Body of pancreas (tissue), 4 donors: ENCODE data around the gene CHRND. TPM values are rescaled to one million over a fixed set of nuclear protein-coding genes. Genes with fewer than 3 reads are reported as not detected.

ENCODE experiments used
- ATAC-seq: fragments of 150-250 bp; one replicate; pipeline ENCODE4 v1.9.1; 2016
- DNase-seq, 4 donors: peaks; one replicate each; pipeline ENCODE4 v3.0.0-alpha.2; 2019
- H3K27ac ChIP-seq, 4 donors: fragments of 200-600 bp; sonication (generic); 1 replicate in 3 of 4; 2 replicates in 1 of 4; pipeline versions ENCODE4 v1.5.1 to v1.6.1; 2016 to 2019; ENCODE audit warnings: mild to moderate bottlenecking in 1 of 4, mixed read lengths in 1 of 4, moderate library complexity in 1 of 4
- H3K27me3 ChIP-seq, 2 donors: fragments of 200-600 bp; sonication (generic); one replicate each; pipeline ENCODE4 v1.6.0; 2016; ENCODE audit warnings: mild to moderate bottlenecking in 1 of 2
- H3K36me3 ChIP-seq, 2 donors: fragments of 200-600 bp; sonication (generic); replicated peaks in 1 of 2; 2 replicates each; pipeline ENCODE4 v1.5.1; 2016; ENCODE audit warnings: low read depth in 2 of 2; ENCODE audit not compliant: insufficient read depth in 1 of 2
- H3K4me1 ChIP-seq: fragments of 200-600 bp; sonication (generic); one replicate; pipeline ENCODE4 v1.6.0; 2016
- H3K4me3 ChIP-seq, 2 donors: fragments of 200-600 bp; sonication (generic); 1 replicate in 1 of 2; 2 replicates in 1 of 2; pipeline ENCODE4 v1.5.1; 2016 to 2019
- H3K9me3 ChIP-seq, 3 donors: fragments of 200-600 bp; sonication (generic); 1 replicate in 2 of 3; 2 replicates in 1 of 3; pipeline ENCODE4 v1.5.1; 2016
- POLR2A ChIP-seq, 3 donors: fragments of 450-650 bp; IDR thresholded peaks; one replicate each; pipeline ENCODE4 v1.6.1; 2016; ENCODE audit warnings: antibody characterized with exemption in 3 of 3, mild to moderate bottlenecking in 2 of 3
- WGBS, 2 donors: methylation state at CpG; one replicate each; pipeline ENCODE4 v1.1.5; 2017; 5-methylcytosine and 5-hydroxymethylcytosine counted together
- intact Hi-C: fragments of 100-400 bp; cut with DNase I; formaldehyde crosslinking; loops from one replicate; pipeline ENCODE4 v1.15.1; 2023
- total RNA-seq, 2 donors: library from RNA; depleted of rRNA; stranded (reverse); fragments of >200 nt; gene quantifications; one replicate each; pipeline ENCODE4 v1.1.0, GENCODE V29; 2016
- TF ChIP-seq, protein P1 (sequence below), 7 experiments: fragments of 450-650 bp in 4 of 7; fragments of 200-600 bp in 3 of 7; sonication (generic) in 3 of 7; IDR thresholded peaks; one replicate each; pipeline ENCODE4 v1.5.1; 2016 to 2019; ENCODE audit warnings: antibody characterized with exemption in 7 of 7

The CHRND gene
- total RNA-seq, 2 donors from 2014 or later: not detected

DNA sequence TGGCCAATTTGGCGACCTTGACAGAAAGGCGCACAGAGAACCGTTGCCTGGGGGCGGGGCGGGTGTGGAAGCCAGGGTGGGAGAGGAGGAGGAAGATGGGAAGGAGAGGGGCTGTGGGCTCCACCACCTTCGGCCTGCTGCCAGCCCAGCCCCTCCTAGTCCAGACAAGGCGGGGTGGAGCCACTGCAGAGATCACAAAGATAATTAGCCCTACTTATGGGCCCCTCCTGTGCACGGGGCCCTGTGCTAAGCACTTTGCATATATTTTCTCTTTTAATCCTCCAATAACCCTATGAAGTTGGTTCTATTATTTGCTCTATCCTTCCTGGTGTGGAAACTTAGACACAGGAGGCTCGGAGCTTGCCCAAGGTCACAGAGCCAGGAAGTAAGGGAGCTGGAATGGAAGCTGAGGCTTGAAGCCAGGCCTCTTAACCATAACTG is 24.6 kb upstream of the CHRND start:
- H3K36me3 ChIP-seq: no peaks in the 10 kb centered on the region
- no peak overlapping the region for H3K4me3 ChIP-seq
- H3K27ac ChIP-seq: peak overlapping the region in 3 of 4 donors; percentile 50 to 73 (median 61)
- peaks cover 0 to 6% of the 10 kb centered on the region in 2 donors for H3K27me3 ChIP-seq
- intact Hi-C loops: no loop called here
- WGBS, 2 donors: 57 to 66% methylated on average over 8 to 9 of the region's 9 CpGs
- peak; percentile 48 to 70 (median 64) for DNase-seq
- H3K9me3 ChIP-seq: no peaks in the 10 kb centered on the region
- ATAC-seq: peak; percentile 77
- TF ChIP-seq POLR2A (IDR thresholded peaks at IDR 0.05): no peak
- TF ChIP-seq, protein P1, sequence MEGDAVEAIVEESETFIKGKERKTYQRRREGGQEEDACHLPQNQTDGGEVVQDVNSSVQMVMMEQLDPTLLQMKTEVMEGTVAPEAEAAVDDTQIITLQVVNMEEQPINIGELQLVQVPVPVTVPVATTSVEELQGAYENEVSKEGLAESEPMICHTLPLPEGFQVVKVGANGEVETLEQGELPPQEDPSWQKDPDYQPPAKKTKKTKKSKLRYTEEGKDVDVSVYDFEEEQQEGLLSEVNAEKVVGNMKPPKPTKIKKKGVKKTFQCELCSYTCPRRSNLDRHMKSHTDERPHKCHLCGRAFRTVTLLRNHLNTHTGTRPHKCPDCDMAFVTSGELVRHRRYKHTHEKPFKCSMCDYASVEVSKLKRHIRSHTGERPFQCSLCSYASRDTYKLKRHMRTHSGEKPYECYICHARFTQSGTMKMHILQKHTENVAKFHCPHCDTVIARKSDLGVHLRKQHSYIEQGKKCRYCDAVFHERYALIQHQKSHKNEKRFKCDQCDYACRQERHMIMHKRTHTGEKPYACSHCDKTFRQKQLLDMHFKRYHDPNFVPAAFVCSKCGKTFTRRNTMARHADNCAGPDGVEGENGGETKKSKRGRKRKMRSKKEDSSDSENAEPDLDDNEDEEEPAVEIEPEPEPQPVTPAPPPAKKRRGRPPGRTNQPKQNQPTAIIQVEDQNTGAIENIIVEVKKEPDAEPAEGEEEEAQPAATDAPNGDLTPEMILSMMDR (IDR thresholded peaks at IDR 0.05): no peak
- H3K4me1 ChIP-seq: peaks cover 22% of the 10 kb centered on the region

DNA sequence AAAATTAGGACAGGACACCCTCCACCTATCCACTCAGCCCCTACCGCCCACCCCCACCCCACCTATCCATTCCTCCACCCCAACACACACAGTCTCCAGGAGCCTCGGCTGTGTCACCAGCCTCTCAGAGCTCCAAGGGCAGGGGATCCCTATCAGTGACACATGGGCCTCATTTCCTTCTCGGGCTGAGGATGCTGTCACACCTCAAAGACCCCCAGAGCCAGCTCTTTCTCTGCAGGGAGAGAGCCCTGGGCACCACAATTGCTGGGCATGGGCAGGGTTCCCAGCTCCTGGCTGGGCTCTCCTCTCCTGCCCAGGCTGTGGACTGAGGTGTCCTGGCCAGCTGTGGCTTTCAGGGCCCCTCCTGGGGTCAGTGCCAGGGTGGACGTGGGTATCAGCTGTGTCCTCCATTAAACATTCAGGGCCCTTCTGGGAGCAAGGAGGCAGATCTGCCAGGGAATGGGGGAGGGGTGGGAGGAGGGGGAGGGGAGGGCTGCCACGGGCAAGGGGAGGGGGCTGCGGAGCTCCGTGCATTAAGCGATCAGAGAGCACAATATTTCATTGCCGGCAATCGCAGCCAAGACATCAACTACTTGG is 24.1 kb upstream of the CHRND start:
- TF ChIP-seq POLR2A (IDR thresholded peaks at IDR 0.05): no peak
- TF ChIP-seq, protein P1 (IDR thresholded peaks at IDR 0.05): no peak
- Histone ChIP-seq H3K36me3 (no peaks in the 10 kb centered on the region), H3K4me1 (peaks cover 22% of the 10 kb centered on the region), H3K9me3 (no peaks in the 10 kb centered on the region), H3K27ac (peak overlapping the region in 3 of 4 donors; percentile 50 to 73 (median 61)), H3K4me3 (no peak overlapping the region), H3K27me3 (peaks cover 0 to 6% of the 10 kb centered on the region in 2 donors)
- WGBS, 2 donors: 38 to 46% methylated on average over 8 to 10 of the region's 10 CpGs
- DNase-seq (peak in 2 of 4 donors; percentile 19 to 36), ATAC-seq (peak; percentile 21)
- intact Hi-C loops: no loop called here

DNA sequence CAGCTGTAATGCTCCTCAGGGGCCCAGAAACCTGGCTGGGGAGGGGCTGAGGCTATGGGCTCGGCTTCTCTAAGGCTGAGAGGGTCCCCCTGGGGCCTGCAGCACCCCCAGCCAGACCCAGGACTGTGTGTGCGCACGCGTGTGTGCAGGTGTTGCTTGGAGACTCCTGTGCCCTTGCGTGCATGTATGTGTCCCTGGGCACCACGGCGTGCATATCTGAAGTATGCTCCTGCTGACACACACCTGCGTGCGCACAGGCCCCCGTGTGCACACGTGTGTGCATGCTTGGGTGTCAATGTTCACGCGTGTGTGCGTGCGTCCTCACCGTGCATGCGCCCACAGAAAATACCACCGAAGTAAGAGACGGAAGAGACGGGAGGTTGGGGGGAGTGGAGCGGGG is 23.4 kb upstream of the CHRND start:
- TF ChIP-seq, protein P1 (IDR thresholded peaks at IDR 0.05): no peak
- 53 to 69% methylated on average over 12 to 14 of the region's 21 CpGs for WGBS, 2 donors
- H3K4me1 ChIP-seq: peaks cover 22% of the 10 kb centered on the region
- H3K27ac ChIP-seq: no peak overlapping the region
- peaks cover 0 to 6% of the 10 kb centered on the region in 2 donors for H3K27me3 ChIP-seq
- ATAC-seq (no peak), DNase-seq (peak in 1 of 4 donors; percentile 23)
- H3K36me3 ChIP-seq: no peaks in the 10 kb centered on the region
- no peaks in the 10 kb centered on the region for H3K9me3 ChIP-seq
- intact Hi-C loops: no loop called here
- no peak overlapping the region for H3K4me3 ChIP-seq

DNA sequence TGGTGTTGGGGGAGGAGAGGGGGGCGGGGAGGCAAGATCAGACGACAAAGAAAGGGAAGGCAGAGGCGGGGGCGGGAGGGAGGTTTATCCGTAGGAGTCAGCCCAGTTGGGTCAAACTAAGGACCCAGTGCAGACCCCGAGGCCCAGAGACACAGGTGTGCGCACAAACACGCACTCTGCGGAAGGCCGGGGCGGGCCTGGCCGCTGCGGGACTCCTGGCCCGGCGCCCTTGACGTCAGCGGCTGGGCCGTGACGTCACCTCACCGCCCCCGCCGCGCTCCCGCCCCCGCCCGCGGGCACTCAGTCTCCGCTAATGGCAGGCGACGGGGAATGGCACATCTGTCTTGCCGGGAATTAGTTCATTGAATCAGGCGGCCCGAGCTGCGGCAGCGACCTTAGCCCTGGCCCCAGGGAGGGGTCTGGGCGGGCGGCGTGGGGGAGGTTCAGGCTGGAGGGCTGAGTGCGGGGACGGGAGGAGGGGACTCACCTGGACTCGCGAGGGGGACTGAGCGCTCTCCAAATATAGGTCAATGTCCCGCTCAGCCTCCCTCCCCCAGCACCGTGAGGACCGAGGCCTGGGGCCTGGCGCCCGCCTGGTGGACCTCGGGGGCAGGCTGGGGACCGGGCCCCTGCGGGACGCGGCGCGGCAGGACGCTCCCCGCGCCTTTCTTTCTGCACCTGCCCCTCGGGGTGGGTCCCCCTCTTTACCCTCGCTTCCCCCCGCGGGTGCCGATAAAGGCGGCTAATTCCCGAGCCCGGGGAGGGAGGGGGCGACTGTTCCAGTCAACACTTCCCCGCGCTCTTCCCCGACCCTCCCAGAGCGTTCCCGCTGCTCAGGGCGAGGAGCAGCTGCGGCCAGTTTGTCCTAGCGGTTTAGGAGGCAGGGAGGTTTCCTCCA is 22.8 kb upstream of the CHRND start:
- H3K9me3 ChIP-seq: no peaks in the 10 kb centered on the region
- peaks cover 22% of the 10 kb centered on the region for H3K4me1 ChIP-seq
- WGBS, 2 donors: 23 to 37% methylated on average over 36 to 61 of the region's 75 CpGs
- H3K27ac ChIP-seq: no peak overlapping the region
- peaks cover 0 to 6% of the 10 kb centered on the region in 2 donors for H3K27me3 ChIP-seq
- DNase-seq (peak in 3 of 4 donors; percentile 23 to 32 (median 27)), ATAC-seq (peak; percentile 25)
- no peak overlapping the region for H3K4me3 ChIP-seq
- intact Hi-C loops: no loop called here
- H3K36me3 ChIP-seq: no peaks in the 10 kb centered on the region
- no peak for TF ChIP-seq POLR2A (IDR thresholded peaks at IDR 0.05)
- TF ChIP-seq, protein P1 (IDR thresholded peaks at IDR 0.05): no peak
